WERI-Rb-1 (cell line): ENCODE results near the gene CABLES2.
A peak's percentile ranks its signal among the peaks of the same experiment; 100 is the strongest.

ENCODE experiments used
- DNase-seq: peaks from one replicate; pipeline ENCODE4 v3.0.0-alpha.2; 2020
- H3K27ac ChIP-seq: fragments of 250-450 bp; sonication (Bioruptor Pico); 2 replicates; pipeline ENCODE4 v1.5.1; 2020; ENCODE audit warnings: mild to moderate bottlenecking, moderate library complexity
- H3K27me3 ChIP-seq: fragments of 250-450 bp; sonication (Bioruptor Pico); 2 replicates; pipeline ENCODE4 v1.5.1; 2021; ENCODE audit warnings: mild to moderate bottlenecking, low read depth, moderate library complexity; ENCODE audit not compliant: insufficient read depth, severe bottlenecking
- H3K36me3 ChIP-seq: fragments of 250-450 bp; sonication (Bioruptor Pico); 2 replicates; pipeline ENCODE4 v1.5.1; 2020; ENCODE audit warnings: mild to moderate bottlenecking, moderate library complexity
- H3K4me3 ChIP-seq: 2 replicates; pipeline ENCODE4 v1.5.1; 2011; ENCODE audit warnings: low read depth, mild to moderate bottlenecking, control low read depth, low read length
- H3K9me3 ChIP-seq: fragments of 250-450 bp; sonication (Bioruptor Pico); 2 replicates; pipeline ENCODE4 v1.5.1; 2021; ENCODE audit warnings: mild to moderate bottlenecking, moderate library complexity; ENCODE audit not compliant: severe bottlenecking
- TF ChIP-seq, protein P1 (sequence below): IDR thresholded peaks from 2 replicates; pipeline ENCODE4 v1.5.1; 2011; ENCODE audit warnings: low read depth, mild to moderate bottlenecking, control low read depth, inconsistent platforms, low read length

CABLES2 gene

DNA sequence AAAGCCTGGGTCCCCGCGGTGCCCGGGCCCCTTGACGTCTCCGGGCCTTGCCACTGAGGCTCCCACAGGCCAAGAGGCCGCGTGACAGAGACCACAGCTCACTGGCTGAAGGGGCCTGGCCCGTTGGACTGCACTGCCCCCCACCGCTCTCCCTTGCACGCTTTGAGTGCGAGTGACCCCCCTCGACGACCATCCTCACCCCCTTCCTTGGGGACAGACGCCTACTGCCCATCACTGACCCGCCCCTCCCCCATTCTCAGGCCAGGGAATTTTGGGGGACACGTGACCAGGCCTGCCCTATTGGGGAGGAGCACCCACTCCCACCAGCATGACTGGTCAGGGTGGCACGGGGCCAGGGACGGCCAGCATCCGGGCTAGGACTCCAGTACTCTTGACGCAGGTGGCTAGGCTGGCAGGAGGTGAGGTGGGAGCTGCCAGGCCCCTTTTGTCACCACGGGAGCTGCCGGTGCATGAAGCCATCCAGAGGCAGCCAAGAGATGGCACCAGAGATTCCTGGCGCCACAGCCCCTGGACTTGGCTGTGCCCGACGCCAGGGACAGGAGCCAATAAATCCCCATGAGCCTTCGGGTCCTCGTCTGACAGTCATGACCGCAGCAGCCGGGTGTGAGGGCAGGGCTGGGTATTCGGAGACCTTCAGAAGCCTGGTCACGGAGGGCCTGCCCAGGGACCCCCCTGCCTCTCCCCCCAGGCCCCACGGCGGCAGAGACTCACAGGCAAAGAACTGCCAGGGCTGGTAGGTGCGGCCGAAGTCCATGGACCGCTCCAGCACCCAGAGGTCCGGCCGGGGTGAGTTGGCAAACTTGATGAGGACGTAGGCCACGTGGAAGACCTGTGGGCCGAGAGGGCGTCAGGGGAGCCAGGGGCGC, 54.4 kb downstream of the CABLES2 start:
- peaks cover 3% of the 10 kb centered on the region for H3K9me3 ChIP-seq
- no peak overlapping the region for H3K4me3 ChIP-seq
- no peaks in the 10 kb centered on the region for H3K27me3 ChIP-seq
- peaks cover 56% of the 10 kb centered on the region for H3K36me3 ChIP-seq
- H3K27ac ChIP-seq = peak overlapping the region; percentile 95
- TF ChIP-seq, protein P1, sequence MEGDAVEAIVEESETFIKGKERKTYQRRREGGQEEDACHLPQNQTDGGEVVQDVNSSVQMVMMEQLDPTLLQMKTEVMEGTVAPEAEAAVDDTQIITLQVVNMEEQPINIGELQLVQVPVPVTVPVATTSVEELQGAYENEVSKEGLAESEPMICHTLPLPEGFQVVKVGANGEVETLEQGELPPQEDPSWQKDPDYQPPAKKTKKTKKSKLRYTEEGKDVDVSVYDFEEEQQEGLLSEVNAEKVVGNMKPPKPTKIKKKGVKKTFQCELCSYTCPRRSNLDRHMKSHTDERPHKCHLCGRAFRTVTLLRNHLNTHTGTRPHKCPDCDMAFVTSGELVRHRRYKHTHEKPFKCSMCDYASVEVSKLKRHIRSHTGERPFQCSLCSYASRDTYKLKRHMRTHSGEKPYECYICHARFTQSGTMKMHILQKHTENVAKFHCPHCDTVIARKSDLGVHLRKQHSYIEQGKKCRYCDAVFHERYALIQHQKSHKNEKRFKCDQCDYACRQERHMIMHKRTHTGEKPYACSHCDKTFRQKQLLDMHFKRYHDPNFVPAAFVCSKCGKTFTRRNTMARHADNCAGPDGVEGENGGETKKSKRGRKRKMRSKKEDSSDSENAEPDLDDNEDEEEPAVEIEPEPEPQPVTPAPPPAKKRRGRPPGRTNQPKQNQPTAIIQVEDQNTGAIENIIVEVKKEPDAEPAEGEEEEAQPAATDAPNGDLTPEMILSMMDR = no peak
- no peak for DNase-seq

- TF ChIP-seq, protein P1 = no peak
- Histone ChIP-seq H3K27me3 (no peaks in the 10 kb centered on the region), H3K4me3 (no peak overlapping the region), H3K27ac (no peak overlapping the region), H3K36me3 (peaks cover 65% of the 10 kb centered on the region), H3K9me3 (peaks cover 3% of the 10 kb centered on the region)
- no peak for DNase-seq
These were observed 55.4 kb downstream of the CABLES2 start for GRCh38 chr20:62351469-62352401.

GRCh38 chr20:62350629-62351422, 56.3 kb downstream of the CABLES2 start:
- peak; percentile 2 for DNase-seq
- TF ChIP-seq, protein P1 = no peak
- Histone ChIP-seq H3K36me3 (peaks cover 74% of the 10 kb centered on the region), H3K9me3 (peaks cover 3% of the 10 kb centered on the region), H3K27ac (no peak overlapping the region), H3K4me3 (no peak overlapping the region), H3K27me3 (no peaks in the 10 kb centered on the region)

DNA sequence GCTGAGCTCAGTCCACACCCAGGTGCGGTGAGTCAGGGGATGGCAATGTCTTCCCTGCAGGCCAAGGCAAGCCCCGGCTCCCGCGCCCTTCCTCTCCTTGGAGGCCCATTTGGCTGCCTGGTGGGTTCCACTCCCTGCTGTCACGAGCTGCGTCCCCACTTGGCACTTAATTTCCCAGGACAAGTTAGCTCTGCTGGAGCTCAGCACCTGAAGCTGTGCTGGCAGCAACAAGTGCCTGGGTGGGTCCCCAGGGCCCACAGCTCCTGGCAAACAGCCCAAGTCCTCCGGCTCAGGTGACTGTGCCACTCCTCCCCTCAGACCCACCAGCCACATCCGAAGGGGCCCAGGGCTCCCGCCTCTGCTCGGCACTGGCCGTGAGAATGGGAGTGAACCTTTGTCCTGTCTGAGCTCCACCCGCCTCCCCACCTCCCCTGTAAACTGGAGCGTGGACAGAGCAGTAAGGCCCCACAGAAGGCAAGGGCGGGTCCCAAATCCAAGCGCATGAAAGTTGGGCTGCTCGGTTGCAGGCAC, 56.9 kb downstream of the CABLES2 start:
- peak; percentile 6 for DNase-seq
- Histone ChIP-seq H3K36me3 (peaks cover 79% of the 10 kb centered on the region), H3K27ac (no peak overlapping the region), H3K9me3 (peaks cover 3% of the 10 kb centered on the region), H3K4me3 (no peak overlapping the region), H3K27me3 (no peaks in the 10 kb centered on the region)
- TF ChIP-seq, protein P1 = no peak

DNA sequence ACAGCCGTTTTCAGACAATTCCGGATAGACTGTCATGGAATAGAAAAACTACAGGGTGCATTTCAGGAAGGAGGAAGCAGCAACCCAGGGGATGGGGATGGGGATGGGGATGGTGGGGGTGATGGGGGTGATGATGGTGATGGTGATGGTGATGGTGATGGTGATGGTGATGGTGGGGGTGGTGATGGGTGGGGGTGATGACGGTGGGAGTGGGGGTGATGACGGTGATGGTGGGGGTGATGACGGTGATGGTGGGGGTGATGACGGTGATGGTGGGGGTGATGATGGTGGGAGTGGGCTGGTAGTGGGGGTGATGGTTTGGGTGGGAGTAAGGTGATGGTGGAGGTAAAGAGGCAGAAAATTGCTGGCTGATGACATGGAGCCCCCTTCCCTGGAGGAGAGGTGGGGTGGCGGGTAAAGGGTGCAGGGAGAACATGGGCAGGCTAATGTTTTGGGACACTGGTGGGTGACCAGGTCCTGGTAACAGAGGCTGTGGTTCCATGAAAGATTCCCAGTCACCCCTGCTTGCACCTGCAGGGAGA, 57.5 kb downstream of the CABLES2 start:
- peaks cover 79% of the 10 kb centered on the region for H3K36me3 ChIP-seq
- H3K9me3 ChIP-seq = peaks cover 3% of the 10 kb centered on the region
- H3K27ac ChIP-seq = no peak overlapping the region
- TF ChIP-seq, protein P1 = no peak
- DNase-seq = no peak
- H3K27me3 ChIP-seq = no peaks in the 10 kb centered on the region
- no peak overlapping the region for H3K4me3 ChIP-seq
